Liver (tissue), 9 donors: ENCODE measurements around the gene EXTL1. TPM values are rescaled to one million over a fixed set of nuclear protein-coding genes. Genes with fewer than 3 reads are reported as not detected.

ENCODE experiments used
- DNase-seq: peaks from one replicate; pipeline ENCODE4 v3.0.0-alpha.2; 2017; ENCODE audit warnings: low spot score
- H3K27ac ChIP-seq, 2 donors: one replicate each; pipeline ENCODE4 v1.7.0; 2013; ENCODE audit warnings: inconsistent platforms in 2 of 2, low read length in 2 of 2, control low read depth in 1 of 2, low read depth in 1 of 2, mild to moderate bottlenecking in 1 of 2
- H3K27me3 ChIP-seq, 4 donors: one replicate each; pipeline versions ENCODE4 v1.6.1 to v1.7.0; 2013; ENCODE audit warnings: low read length in 3 of 4, inconsistent platforms in 1 of 4, mild to moderate bottlenecking in 1 of 4, moderate library complexity in 1 of 4; ENCODE audit not compliant: control insufficient read depth in 4 of 4, insufficient read depth in 4 of 4
- H3K36me3 ChIP-seq, 4 donors: one replicate each; pipeline versions ENCODE4 v1.6.1 to v1.7.0; 2013; ENCODE audit warnings: low read length in 3 of 4, mild to moderate bottlenecking in 3 of 4, low read depth in 1 of 4, moderate library complexity in 1 of 4; ENCODE audit not compliant: control insufficient read depth in 4 of 4, insufficient read depth in 3 of 4
- H3K4me1 ChIP-seq, 4 donors: one replicate each; pipeline versions ENCODE4 v1.6.1 to v1.7.0; 2013; ENCODE audit warnings: low read length in 3 of 4, mild to moderate bottlenecking in 3 of 4, moderate library complexity in 1 of 4; ENCODE audit not compliant: control insufficient read depth in 4 of 4, insufficient read depth in 4 of 4
- H3K4me3 ChIP-seq, 3 donors: one replicate each; pipeline versions ENCODE4 v1.6.1 to v1.7.0; 2013; ENCODE audit warnings: low read length in 3 of 3, control low read depth in 1 of 3, low read depth in 1 of 3, mild to moderate bottlenecking in 1 of 3
- H3K9ac ChIP-seq, 2 donors: one replicate each; pipeline ENCODE4 v1.7.0; 2013; ENCODE audit warnings: low read length in 2 of 2, mild to moderate bottlenecking in 2 of 2, moderate library complexity in 2 of 2, control low read depth in 1 of 2, low read depth in 1 of 2
- H3K9me3 ChIP-seq, 4 donors: one replicate each; pipeline versions ENCODE4 v1.6.1 to v1.7.0; 2013; ENCODE audit warnings: low read length in 3 of 4; ENCODE audit not compliant: control insufficient read depth in 4 of 4
- EGR1 ChIP-seq, 2 donors: IDR thresholded peaks; 2 replicates each; pipeline ENCODE4 v1.6.1; 2016 to 2018; ENCODE audit warnings: antibody characterized with exemption in 2 of 2, low read depth in 2 of 2
- FOXA1 ChIP-seq: IDR thresholded peaks from 2 replicates; pipeline ENCODE4 v1.6.1; 2016; ENCODE audit warnings: antibody characterized with exemption
- FOXA2 ChIP-seq: IDR thresholded peaks from 2 replicates; pipeline ENCODE4 v1.6.1; 2016; ENCODE audit warnings: antibody characterized with exemption
- GABPA ChIP-seq, 2 donors: IDR thresholded peaks in 1 of 2; conservative IDR thresholded peaks in 1 of 2; 2 replicates each; pipeline ENCODE4 v1.6.1; 2016; ENCODE audit warnings: antibody characterized with exemption in 2 of 2, mild to moderate bottlenecking in 1 of 2, moderate library complexity in 1 of 2
- HNF4A ChIP-seq, 2 donors: conservative IDR thresholded peaks; 2 replicates each; pipeline ENCODE4 v1.6.1; 2016; ENCODE audit warnings: antibody characterized with exemption in 2 of 2, mild to moderate bottlenecking in 2 of 2
- HNF4G ChIP-seq: IDR thresholded peaks from 2 replicates; pipeline ENCODE4 v1.6.1; 2016; ENCODE audit warnings: antibody characterized with exemption
- JUND ChIP-seq, 2 donors: IDR thresholded peaks; 2 replicates each; pipeline ENCODE4 v1.6.1; 2016; ENCODE audit warnings: antibody characterized with exemption in 2 of 2
- NR2F2 ChIP-seq: IDR thresholded peaks from 2 replicates; pipeline ENCODE4 v1.6.1; 2016; ENCODE audit warnings: antibody characterized with exemption
- RAD21 ChIP-seq, 2 donors: IDR thresholded peaks; 2 replicates each; pipeline ENCODE4 v1.6.1; 2016; ENCODE audit warnings: antibody characterized with exemption in 2 of 2, mild to moderate bottlenecking in 2 of 2
- RXRA ChIP-seq, 2 donors: IDR thresholded peaks; 2 replicates each; pipeline ENCODE4 v1.6.1; 2017 to 2018; ENCODE audit warnings: antibody characterized with exemption in 2 of 2, mild to moderate bottlenecking in 1 of 2
- SP1 ChIP-seq: IDR thresholded peaks from 2 replicates; pipeline ENCODE4 v1.6.1; 2018; ENCODE audit warnings: antibody characterized with exemption, mild to moderate bottlenecking
- TAF1 ChIP-seq: conservative IDR thresholded peaks from 2 replicates; pipeline ENCODE4 v1.6.1; 2016; ENCODE audit warnings: antibody characterized with exemption, mild to moderate bottlenecking
- YY1 ChIP-seq: IDR thresholded peaks from 2 replicates; pipeline ENCODE4 v1.6.1; 2016; ENCODE audit warnings: antibody characterized with exemption, mild to moderate bottlenecking
- WGBS: extraction: QIAGEN DNeasy Blood & Tissue Kit; methylation state at CpG from one replicate; pipeline ENCODE4 v1.1.7; 2013; 5-methylcytosine and 5-hydroxymethylcytosine counted together
- polyA plus RNA-seq, 2 donors: library from polyadenylated mRNA; stranded (reverse) in 1 of 2; unstranded in 1 of 2; fragments of 200-250 nt in 1 of 2; fragments of >200 nt in 1 of 2; fragmentation: Nextera tagmentation in 1 of 2; extraction: Ambion mirVana in 1 of 2; gene quantifications; one replicate each; pipeline versions ENCODE4 v1.2.1 to v1.2.3, GENCODE V29; 2013 to 2015
- total RNA-seq, 2 donors: library from RNA; depleted of rRNA; stranded (reverse); fragments of >200 nt; gene quantifications; one replicate each; pipeline ENCODE4 v1.2.3, GENCODE V29; 2014
- TF ChIP-seq, protein P1 (sequence below): IDR thresholded peaks from 2 replicates; pipeline ENCODE4 v1.6.1; 2016; ENCODE audit warnings: antibody characterized with exemption
- TF ChIP-seq, protein P2 (sequence below): fragments of 150-350 bp; IDR thresholded peaks from 2 replicates; pipeline ENCODE4 v1.5.1; 2017; ENCODE audit warnings: improper control_type of control experiment, low read depth, low read length; ENCODE audit not compliant: missing input control
- TF ChIP-seq, protein P3 (sequence below): IDR thresholded peaks from 2 replicates; pipeline ENCODE4 v1.6.1; 2016; ENCODE audit warnings: antibody characterized with exemption, mild to moderate bottlenecking
- TF ChIP-seq, protein P4 (sequence below): IDR thresholded peaks from 2 replicates; pipeline ENCODE4 v1.6.1; 2016; ENCODE audit warnings: antibody characterized with exemption
- donor health status: healthy.
- donor health status: healthy.
- donor health status: healthy.
- donor health status: healthy.
- donor health status: healthy.

EXTL1 gene, protein sequence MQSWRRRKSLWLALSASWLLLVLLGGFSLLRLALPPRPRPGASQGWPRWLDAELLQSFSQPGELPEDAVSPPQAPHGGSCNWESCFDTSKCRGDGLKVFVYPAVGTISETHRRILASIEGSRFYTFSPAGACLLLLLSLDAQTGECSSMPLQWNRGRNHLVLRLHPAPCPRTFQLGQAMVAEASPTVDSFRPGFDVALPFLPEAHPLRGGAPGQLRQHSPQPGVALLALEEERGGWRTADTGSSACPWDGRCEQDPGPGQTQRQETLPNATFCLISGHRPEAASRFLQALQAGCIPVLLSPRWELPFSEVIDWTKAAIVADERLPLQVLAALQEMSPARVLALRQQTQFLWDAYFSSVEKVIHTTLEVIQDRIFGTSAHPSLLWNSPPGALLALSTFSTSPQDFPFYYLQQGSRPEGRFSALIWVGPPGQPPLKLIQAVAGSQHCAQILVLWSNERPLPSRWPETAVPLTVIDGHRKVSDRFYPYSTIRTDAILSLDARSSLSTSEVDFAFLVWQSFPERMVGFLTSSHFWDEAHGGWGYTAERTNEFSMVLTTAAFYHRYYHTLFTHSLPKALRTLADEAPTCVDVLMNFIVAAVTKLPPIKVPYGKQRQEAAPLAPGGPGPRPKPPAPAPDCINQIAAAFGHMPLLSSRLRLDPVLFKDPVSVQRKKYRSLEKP
- total RNA-seq (under 1 TPM in 1 of 2 donors, not detected in 1; under 0.01 TPM), polyA plus RNA-seq (not detected)

DNA sequence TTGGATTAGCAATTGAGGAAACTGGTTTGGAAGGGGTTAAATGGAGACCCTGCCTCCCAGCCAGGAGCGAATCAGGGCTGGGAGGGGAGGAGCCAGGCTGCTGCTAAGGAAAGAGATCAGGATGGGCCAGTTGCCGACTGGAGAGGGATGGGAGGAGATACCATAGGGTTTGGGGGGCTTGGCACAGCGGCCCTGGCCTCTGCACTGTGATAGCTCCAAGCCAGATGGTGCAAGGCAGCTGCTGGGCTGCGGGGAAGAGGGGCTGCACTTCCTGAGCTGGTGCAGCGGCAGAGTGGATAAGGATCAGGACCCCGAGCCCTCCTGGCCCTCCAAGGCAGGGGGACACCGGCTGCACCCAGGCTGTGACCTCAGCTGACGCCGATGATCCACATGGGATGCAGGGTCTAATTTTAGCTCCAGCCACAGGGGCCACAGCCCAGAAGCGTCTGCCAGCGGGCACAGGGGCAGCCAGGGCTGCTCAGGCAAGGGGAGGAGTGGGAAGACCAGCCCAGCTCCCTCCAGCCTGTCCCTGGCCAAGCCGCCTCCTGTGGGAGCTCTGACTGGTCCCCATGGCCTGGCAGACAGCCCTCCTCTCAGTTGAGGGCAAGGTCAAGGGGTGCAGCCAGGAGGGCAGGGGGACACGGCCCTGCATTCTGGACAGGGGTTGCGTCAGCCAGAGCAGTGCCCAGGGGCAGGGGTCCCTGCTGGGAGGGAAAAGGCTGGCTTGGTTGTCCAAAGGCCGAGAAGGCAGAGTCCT is at the start of gene EXTL1:
Gene EXTL1, plus strand, starts transcription at position 129 of the 757 bp plus-strand sequence. CDS start 872 bp downstream, outside the sequence.
- DNase-seq = no peak
- Histone ChIP-seq H3K9me3 (no peaks in the 10 kb centered on the region), H3K4me1 (peaks cover 0 to 5% (median 0%) of the 10 kb centered on the region in 4 donors), H3K27me3 (no peaks in the 10 kb centered on the region), H3K4me3 (no peak within 1 kb of the TSS), H3K9ac (no peak within 1 kb of the TSS), H3K36me3 (no peaks in the 10 kb centered on the region), H3K27ac (no peak within 1 kb of the TSS)
- TF ChIP-seq YY1 (no peak), HNF4A (conservative IDR thresholded peaks at IDR 0.05) (no peak), HNF4G (no peak), FOXA2 (no peak), SP1 (no peak), GABPA (IDR thresholded peaks at IDR 0.05 in 1 of 2, conservative IDR thresholded peaks at IDR 0.05 in 1 of 2) (no peak), EGR1 (IDR thresholded peaks at IDR 0.05; ENCODE audit: low read depth in 2 of 2) (no peak), TAF1 (no peak), RAD21 (IDR thresholded peaks at IDR 0.05) (no peak), NR2F2 (no peak), FOXA1 (no peak), JUND (IDR thresholded peaks at IDR 0.05) (no peak), RXRA (IDR thresholded peaks at IDR 0.05) (no peak)
- TF ChIP-seq, protein P1, sequence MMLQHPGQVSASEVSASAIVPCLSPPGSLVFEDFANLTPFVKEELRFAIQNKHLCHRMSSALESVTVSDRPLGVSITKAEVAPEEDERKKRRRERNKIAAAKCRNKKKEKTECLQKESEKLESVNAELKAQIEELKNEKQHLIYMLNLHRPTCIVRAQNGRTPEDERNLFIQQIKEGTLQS = no peak
- TF ChIP-seq, protein P2, sequence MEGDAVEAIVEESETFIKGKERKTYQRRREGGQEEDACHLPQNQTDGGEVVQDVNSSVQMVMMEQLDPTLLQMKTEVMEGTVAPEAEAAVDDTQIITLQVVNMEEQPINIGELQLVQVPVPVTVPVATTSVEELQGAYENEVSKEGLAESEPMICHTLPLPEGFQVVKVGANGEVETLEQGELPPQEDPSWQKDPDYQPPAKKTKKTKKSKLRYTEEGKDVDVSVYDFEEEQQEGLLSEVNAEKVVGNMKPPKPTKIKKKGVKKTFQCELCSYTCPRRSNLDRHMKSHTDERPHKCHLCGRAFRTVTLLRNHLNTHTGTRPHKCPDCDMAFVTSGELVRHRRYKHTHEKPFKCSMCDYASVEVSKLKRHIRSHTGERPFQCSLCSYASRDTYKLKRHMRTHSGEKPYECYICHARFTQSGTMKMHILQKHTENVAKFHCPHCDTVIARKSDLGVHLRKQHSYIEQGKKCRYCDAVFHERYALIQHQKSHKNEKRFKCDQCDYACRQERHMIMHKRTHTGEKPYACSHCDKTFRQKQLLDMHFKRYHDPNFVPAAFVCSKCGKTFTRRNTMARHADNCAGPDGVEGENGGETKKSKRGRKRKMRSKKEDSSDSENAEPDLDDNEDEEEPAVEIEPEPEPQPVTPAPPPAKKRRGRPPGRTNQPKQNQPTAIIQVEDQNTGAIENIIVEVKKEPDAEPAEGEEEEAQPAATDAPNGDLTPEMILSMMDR = no peak
- TF ChIP-seq, protein P3, sequence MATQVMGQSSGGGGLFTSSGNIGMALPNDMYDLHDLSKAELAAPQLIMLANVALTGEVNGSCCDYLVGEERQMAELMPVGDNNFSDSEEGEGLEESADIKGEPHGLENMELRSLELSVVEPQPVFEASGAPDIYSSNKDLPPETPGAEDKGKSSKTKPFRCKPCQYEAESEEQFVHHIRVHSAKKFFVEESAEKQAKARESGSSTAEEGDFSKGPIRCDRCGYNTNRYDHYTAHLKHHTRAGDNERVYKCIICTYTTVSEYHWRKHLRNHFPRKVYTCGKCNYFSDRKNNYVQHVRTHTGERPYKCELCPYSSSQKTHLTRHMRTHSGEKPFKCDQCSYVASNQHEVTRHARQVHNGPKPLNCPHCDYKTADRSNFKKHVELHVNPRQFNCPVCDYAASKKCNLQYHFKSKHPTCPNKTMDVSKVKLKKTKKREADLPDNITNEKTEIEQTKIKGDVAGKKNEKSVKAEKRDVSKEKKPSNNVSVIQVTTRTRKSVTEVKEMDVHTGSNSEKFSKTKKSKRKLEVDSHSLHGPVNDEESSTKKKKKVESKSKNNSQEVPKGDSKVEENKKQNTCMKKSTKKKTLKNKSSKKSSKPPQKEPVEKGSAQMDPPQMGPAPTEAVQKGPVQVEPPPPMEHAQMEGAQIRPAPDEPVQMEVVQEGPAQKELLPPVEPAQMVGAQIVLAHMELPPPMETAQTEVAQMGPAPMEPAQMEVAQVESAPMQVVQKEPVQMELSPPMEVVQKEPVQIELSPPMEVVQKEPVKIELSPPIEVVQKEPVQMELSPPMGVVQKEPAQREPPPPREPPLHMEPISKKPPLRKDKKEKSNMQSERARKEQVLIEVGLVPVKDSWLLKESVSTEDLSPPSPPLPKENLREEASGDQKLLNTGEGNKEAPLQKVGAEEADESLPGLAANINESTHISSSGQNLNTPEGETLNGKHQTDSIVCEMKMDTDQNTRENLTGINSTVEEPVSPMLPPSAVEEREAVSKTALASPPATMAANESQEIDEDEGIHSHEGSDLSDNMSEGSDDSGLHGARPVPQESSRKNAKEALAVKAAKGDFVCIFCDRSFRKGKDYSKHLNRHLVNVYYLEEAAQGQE = no peak
- TF ChIP-seq, protein P4, sequence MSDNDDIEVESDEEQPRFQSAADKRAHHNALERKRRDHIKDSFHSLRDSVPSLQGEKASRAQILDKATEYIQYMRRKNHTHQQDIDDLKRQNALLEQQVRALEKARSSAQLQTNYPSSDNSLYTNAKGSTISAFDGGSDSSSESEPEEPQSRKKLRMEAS = no peak
- 59% methylated on average over 15 of the region's 15 CpGs for WGBS
